ENCODE measurements around the gene SLC25A5. TPM values are rescaled to one million over a fixed set of nuclear protein-coding genes. Genes with fewer than 3 reads are reported as not detected.

SLC25A5 gene
- total and polyA plus RNA-seq, 5 donors from 2014 or later: 165 to 336 (median 262) TPM

- Histone ChIP-seq H3K4me1 (ENCODE audit: control insufficient read depth, insufficient read depth, low read length, poor library complexity, severe bottlenecking) (no peaks in the 10 kb centered on the region), H3K27ac (ENCODE audit: insufficient read depth, low read length, poor library complexity, severe bottlenecking) (no peak overlapping the region), H3K4me3 (ENCODE audit: low read depth, low read length) (no peak overlapping the region), H3K36me3 (ENCODE audit: control insufficient read depth, insufficient read depth, low read length) (no peaks in the 10 kb centered on the region), H3K9me3 (ENCODE audit: control insufficient read depth in 2 of 2, low read length in 2 of 2) (no peaks in the 10 kb centered on the region), H3K27me3 (ENCODE audit: control insufficient read depth, insufficient read depth, low read length) (no peaks in the 10 kb centered on the region)
- peaks cover 4% of the 10 kb centered on the region for H3K27me3 Mint-ChIP-seq
- H3K27ac Mint-ChIP-seq: no peak overlapping the region
- H3K4me3 Mint-ChIP-seq: no peak overlapping the region
- H3K9me3 Mint-ChIP-seq: peaks cover 0 to 2% (median 0%) of the 10 kb centered on the region in 7 donors
- no peaks in the 10 kb centered on the region for H3K36me3 Mint-ChIP-seq
- DNase-seq: peak in 2 of 3 donors; percentile 10 to 41
- peak in 1 of 2 donors; percentile 59 for ATAC-seq (ENCODE audit: low read depth in 2 of 2)
- peaks cover 0 to 2% (median 1%) of the 10 kb centered on the region in 4 donors for H3K4me1 Mint-ChIP-seq
Measured at GRCh38 chrX:119512146-119512800, 44.0 kb downstream of the SLC25A5 start.

GRCh38 chrX:119516157-119516702 lies 48.0 kb downstream of the SLC25A5 start:
- H3K4me1 ChIP-seq (ENCODE audit: control insufficient read depth, insufficient read depth, low read length, poor library complexity, severe bottlenecking): no peaks in the 10 kb centered on the region
- Mint-ChIP-seq H3K9me3 (peaks cover 0 to 3% (median 0%) of the 10 kb centered on the region in 7 donors), H3K4me3 (no peak overlapping the region)

GRCh38 chrX:119518371-119518770 lies 50.1 kb downstream of the SLC25A5 start:
- Mint-ChIP-seq H3K27ac (no peak overlapping the region), H3K4me1 (peaks cover 0 to 6% (median 1%) of the 10 kb centered on the region in 4 donors), H3K36me3 (no peaks in the 10 kb centered on the region), H3K4me3 (no peak overlapping the region), H3K27me3 (peaks cover 12% of the 10 kb centered on the region), H3K9me3 (peaks cover 0 to 3% (median 0%) of the 10 kb centered on the region in 7 donors)
- Histone ChIP-seq H3K27me3 (ENCODE audit: control insufficient read depth, insufficient read depth, low read length) (no peaks in the 10 kb centered on the region), H3K4me1 (ENCODE audit: control insufficient read depth, insufficient read depth, low read length, poor library complexity, severe bottlenecking) (no peaks in the 10 kb centered on the region), H3K36me3 (ENCODE audit: control insufficient read depth, insufficient read depth, low read length) (no peaks in the 10 kb centered on the region), H3K9me3 (ENCODE audit: control insufficient read depth in 2 of 2, low read length in 2 of 2) (no peaks in the 10 kb centered on the region), H3K4me3 (ENCODE audit: low read depth, low read length) (no peak overlapping the region), H3K27ac (ENCODE audit: insufficient read depth, low read length, poor library complexity, severe bottlenecking) (no peak overlapping the region)
- DNase-seq (no peak), ATAC-seq (ENCODE audit: low read depth in 2 of 2) (no peak)

More at GRCh38 chrX:119516157-119516702, 48.0 kb downstream of the SLC25A5 start:
- no peak overlapping the region for H3K4me3 ChIP-seq (ENCODE audit: low read depth, low read length)
- peak; percentile 87 to 92 for ATAC-seq (ENCODE audit: low read depth in 2 of 2)
- H3K27me3 ChIP-seq (ENCODE audit: control insufficient read depth, insufficient read depth, low read length): no peaks in the 10 kb centered on the region
- no peaks in the 10 kb centered on the region for H3K36me3 ChIP-seq (ENCODE audit: control insufficient read depth, insufficient read depth, low read length)
- no peak overlapping the region for H3K27ac ChIP-seq (ENCODE audit: insufficient read depth, low read length, poor library complexity, severe bottlenecking)
- H3K36me3 Mint-ChIP-seq: no peaks in the 10 kb centered on the region
- peaks cover 0 to 5% (median 1%) of the 10 kb centered on the region in 4 donors for H3K4me1 Mint-ChIP-seq
- DNase-seq: peak; percentile 11 to 74 (median 65)
- peak overlapping the region in 2 of 3 donors; percentile 33 to 48 for H3K27ac Mint-ChIP-seq
- peaks cover 12% of the 10 kb centered on the region for H3K27me3 Mint-ChIP-seq
- no peaks in the 10 kb centered on the region for H3K9me3 ChIP-seq (ENCODE audit: control insufficient read depth in 2 of 2, low read length in 2 of 2)

Other genes starting within 250 kb of the SLC25A5 start
- 17.9 TPM for gene PGRMC1, start 232.2 kb upstream of the SLC25A5 start, total RNA-seq
- gene PGRMC1, start 232.2 kb upstream of the SLC25A5 start, polyA plus RNA-seq: 10 to 100 TPM; 20.3 to 26.3 (median 22.3) TPM
- 2.6 TPM for gene SLC25A43, start 69.1 kb upstream of the SLC25A5 start, total RNA-seq
- gene SLC25A43, start 69.1 kb upstream of the SLC25A5 start, polyA plus RNA-seq: 1 to 10 TPM; 3.0 to 4.9 (median 3.5) TPM
- 23.9 TPM for gene STEEP1, start 97.0 kb downstream of the SLC25A5 start, total RNA-seq
- 10 to 100 TPM; 11.3 to 15.0 (median 13.3) TPM for gene STEEP1, start 97.0 kb downstream of the SLC25A5 start, polyA plus RNA-seq
- 80.1 TPM for gene UBE2A, start 106.1 kb downstream of the SLC25A5 start, total RNA-seq
- 10 to 100 TPM; 44.6 to 62.9 (median 55.8) TPM for gene UBE2A, start 106.1 kb downstream of the SLC25A5 start, polyA plus RNA-seq
- 14.1 TPM for gene NKRF, start 138.0 kb downstream of the SLC25A5 start, total RNA-seq
- gene NKRF, start 138.0 kb downstream of the SLC25A5 start, polyA plus RNA-seq: 1 to 10 TPM; 3.4 to 6.9 (median 6.2) TPM
- 290 TPM for gene SEPTIN6, start 224.7 kb downstream of the SLC25A5 start, total RNA-seq
- gene SEPTIN6, start 224.7 kb downstream of the SLC25A5 start, polyA plus RNA-seq: 100 to 1,000 TPM; 144 to 201 (median 191) TPM